ENCODE measurements around the gene OR8G1. TPM values are rescaled to one million over a fixed set of nuclear protein-coding genes. Genes with fewer than 3 reads are reported as not detected.

Gene OR8G1
- polyA plus RNA-seq, 1 experiment: not detected

DNA sequence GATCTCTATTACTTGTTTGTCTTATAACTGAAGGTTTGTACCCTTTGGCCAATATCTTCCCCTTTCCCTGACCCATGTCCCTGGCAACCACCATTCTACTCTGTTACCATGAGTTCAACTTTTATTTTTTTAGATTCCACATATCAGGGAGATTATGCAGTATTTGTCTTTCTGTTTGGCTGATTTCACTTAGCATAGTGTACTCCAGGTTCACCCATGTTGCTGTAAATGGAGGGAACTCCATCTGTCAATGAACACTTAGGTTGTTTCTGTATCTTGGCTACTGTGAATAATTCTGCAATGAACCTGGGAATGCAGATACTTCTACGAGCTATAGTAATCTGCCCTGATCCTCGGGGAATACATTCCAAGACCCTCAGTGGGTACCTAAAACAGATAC lies 42.9 kb upstream of the OR8G1 start:
- CTCF ChIA-PET: interaction anchor here (1.1 to 2.1 kb wide), 3 partner anchors 126 to 204 kb away, joined by 4 to 8 read pairs (median 7); no protein-coding TSS in a partner anchor
- DNase-seq (ENCODE audit: low read depth, low spot score): no peak

GRCh38 chr11:124198897-124199296 lies 42.0 kb upstream of the OR8G1 start:
- Histone ChIP-seq H3K4me3 (ENCODE audit: low read depth, low read length) (no peak overlapping the region), H3K27ac (ENCODE audit: low read depth, low read length) (no peak overlapping the region), H3K27me3 (ENCODE audit: control insufficient read depth, insufficient read depth, low read length) (no peaks in the 10 kb centered on the region), H3K9me3 (ENCODE audit: control insufficient read depth, insufficient read depth, low read length) (peaks cover 6% of the 10 kb centered on the region; the same call in 1 of the 2 replicates)
- TF ChIP-seq CTCF (IDR thresholded peaks at IDR 0.05; ENCODE audit: low read depth, low read length): no peak
- ChIA-PET POLR2A (no interaction called here), CTCF (interaction anchor here (2.0 to 2.1 kb wide), 2 partner anchors 127 to 129 kb away, joined by 7 to 8 read pairs; no protein-coding TSS in a partner anchor)
- DNase-seq (ENCODE audit: low read depth, low spot score): no peak

More for the DNA sequence above, 42.9 kb upstream of the OR8G1 start:
- no peak for TF ChIP-seq CTCF (IDR thresholded peaks at IDR 0.05; ENCODE audit: low read depth, low read length)
- POLR2A ChIA-PET: no interaction called here
- H3K27ac ChIP-seq (ENCODE audit: low read depth, low read length): no peak overlapping the region
- peaks cover 6% of the 10 kb centered on the region; the same call in 1 of the 2 replicates for H3K9me3 ChIP-seq (ENCODE audit: control insufficient read depth, insufficient read depth, low read length)
- no peaks in the 10 kb centered on the region for H3K27me3 ChIP-seq (ENCODE audit: control insufficient read depth, insufficient read depth, low read length)
- no peak overlapping the region for H3K4me3 ChIP-seq (ENCODE audit: low read depth, low read length)

- H3K27me3 ChIP-seq (ENCODE audit: control insufficient read depth, insufficient read depth, low read length): no peaks in the 10 kb centered on the region
- POLR2A ChIA-PET: no interaction called here
- CTCF ChIA-PET: interaction anchor here (2.0 to 2.1 kb wide), 2 partner anchors 128 to 130 kb away, joined by 7 to 8 read pairs; no protein-coding TSS in a partner anchor
- H3K9me3 ChIP-seq (ENCODE audit: control insufficient read depth, insufficient read depth, low read length): peaks cover 6% of the 10 kb centered on the region; the same call in 1 of the 2 replicates
- DNase-seq (ENCODE audit: low read depth, low spot score): no peak
- H3K4me3 ChIP-seq (ENCODE audit: low read depth, low read length): no peak overlapping the region
- H3K27ac ChIP-seq (ENCODE audit: low read depth, low read length): no peak overlapping the region
- TF ChIP-seq CTCF (IDR thresholded peaks at IDR 0.05; ENCODE audit: low read depth, low read length): no peak
These were observed 41.2 kb upstream of the OR8G1 start for GRCh38 chr11:124199702-124200101.

GRCh38 chr11:124200671-124201070 lies 40.2 kb upstream of the OR8G1 start:
- POLR2A ChIA-PET: no interaction called here
- DNase-seq (ENCODE audit: low read depth, low spot score): no peak
- Histone ChIP-seq H3K27ac (ENCODE audit: low read depth, low read length) (no peak overlapping the region), H3K4me3 (ENCODE audit: low read depth, low read length) (no peak overlapping the region), H3K27me3 (ENCODE audit: control insufficient read depth, insufficient read depth, low read length) (no peaks in the 10 kb centered on the region), H3K9me3 (ENCODE audit: control insufficient read depth, insufficient read depth, low read length) (peaks cover 6% of the 10 kb centered on the region; the same call in 1 of the 2 replicates)
- CTCF ChIA-PET: interaction anchor here (0.6 kb wide), 1 partner anchor 130 kb away, joined by 6 read pairs; no protein-coding TSS in a partner anchor
- TF ChIP-seq CTCF (IDR thresholded peaks at IDR 0.05; ENCODE audit: low read depth, low read length): no peak

- no peaks in the 10 kb centered on the region for H3K27me3 ChIP-seq (ENCODE audit: control insufficient read depth, insufficient read depth, low read length)
- TF ChIP-seq CTCF (IDR thresholded peaks at IDR 0.05; ENCODE audit: low read depth, low read length): no peak
- peaks cover 6% of the 10 kb centered on the region; the same call in 1 of the 2 replicates for H3K9me3 ChIP-seq (ENCODE audit: control insufficient read depth, insufficient read depth, low read length)
- CTCF ChIA-PET: interaction anchor here (0.9 kb wide), 1 partner anchor 8 kb away, joined by 5 read pairs; no protein-coding TSS in a partner anchor
- DNase-seq (ENCODE audit: low read depth, low spot score): no peak
- H3K4me3 ChIP-seq (ENCODE audit: low read depth, low read length): no peak overlapping the region
- H3K27ac ChIP-seq (ENCODE audit: low read depth, low read length): no peak overlapping the region
- POLR2A ChIA-PET: no interaction called here
These were observed 37.9 kb upstream of the OR8G1 start for GRCh38 chr11:124202951-124203350.
